Lower leg skin (tissue), 4 donors: ENCODE measurements around the gene CADM1. TPM values are rescaled to one million over a fixed set of nuclear protein-coding genes. Genes with fewer than 3 reads are reported as not detected.

ENCODE experiments used
- DNase-seq, 2 donors: peaks; one replicate each; pipeline ENCODE4 v3.0.0-alpha.2; 2019; ENCODE audit warnings: low spot score in 2 of 2
- H3K4me3 ChIP-seq: fragments of 200-600 bp; sonication (generic); 2 replicates; pipeline ENCODE4 v1.5.1; 2017; ENCODE audit warnings: mild to moderate bottlenecking, low read depth; ENCODE audit not compliant: poor library complexity, severe bottlenecking
- CTCF ChIP-seq, 3 donors: fragments of 450-650 bp; IDR thresholded peaks; one replicate each; pipeline ENCODE4 v1.5.1; 2016; ENCODE audit warnings: antibody characterized with exemption in 3 of 3, mild to moderate bottlenecking in 3 of 3, moderate library complexity in 2 of 3
- POLR2A ChIP-seq, 2 donors: fragments of 450-650 bp; IDR thresholded peaks; one replicate each; pipeline ENCODE4 v1.6.1; 2016 to 2017; ENCODE audit warnings: antibody characterized with exemption in 2 of 2, mild to moderate bottlenecking in 1 of 2, moderate library complexity in 1 of 2
- WGBS, 2 donors: methylation state at CpG; one replicate each; pipeline ENCODE4 v1.1.5; 2018; 5-methylcytosine and 5-hydroxymethylcytosine counted together
- intact Hi-C: fragments of 100-400 bp; cut with DNase I; formaldehyde crosslinking; loops from one replicate; pipeline ENCODE4 v1.15.0; 2023; ENCODE audit warnings: low total_unique reads
- total RNA-seq, 4 donors: library from RNA; depleted of rRNA; stranded (reverse); fragments of >200 nt; gene quantifications; one replicate each; pipeline ENCODE4 v1.1.0, GENCODE V29; 2016

Gene CADM1
- total RNA-seq, 4 donors from 2014 or later, result 9.4 to 21.4 (median 11.8) TPM

- DNase-seq, result no peak
- intact Hi-C loops, result no loop called here
- 91% methylated on average over 4 of the region's 4 CpGs for WGBS, 2 donors
- no peak overlapping the region for H3K4me3 ChIP-seq
- TF ChIP-seq CTCF (IDR thresholded peaks at IDR 0.05), result no peak
- no peak for TF ChIP-seq POLR2A (IDR thresholded peaks at IDR 0.05)
Measured at GRCh38 chr11:115241899-115242298, 262.3 kb downstream of the CADM1 start.

GRCh38 chr11:115238791-115239190, 265.4 kb downstream of the CADM1 start:
- intact Hi-C loops, result no loop called here
- no peak for DNase-seq
- TF ChIP-seq POLR2A (IDR thresholded peaks at IDR 0.05), result no peak
- no peak for TF ChIP-seq CTCF (IDR thresholded peaks at IDR 0.05)
- no peak overlapping the region for H3K4me3 ChIP-seq
- 63 to 64% methylated on average over 2 of the region's 2 CpGs for WGBS, 2 donors

GRCh38 chr11:115238086-115238485, 266.1 kb downstream of the CADM1 start:
- intact Hi-C loops, result no loop called here
- no peak for DNase-seq
- WGBS, 2 donors, result 79 to 84% methylated on average over 4 of the region's 4 CpGs
- no peak overlapping the region for H3K4me3 ChIP-seq
- TF ChIP-seq POLR2A (IDR thresholded peaks at IDR 0.05) (no peak), CTCF (IDR thresholded peaks at IDR 0.05) (no peak)

- 84 to 93% methylated on average over 3 of the region's 3 CpGs for WGBS, 2 donors
- intact Hi-C loops, result no loop called here
- H3K4me3 ChIP-seq, result no peak overlapping the region
- DNase-seq, result no peak
- TF ChIP-seq POLR2A (IDR thresholded peaks at IDR 0.05) (no peak), CTCF (IDR thresholded peaks at IDR 0.05) (no peak)
Measured at GRCh38 chr11:115237578-115237977, 266.6 kb downstream of the CADM1 start.

- no peak for DNase-seq
- intact Hi-C loops, result loop anchor here (2.0 kb wide), 1 partner anchor 14 kb away; no protein-coding TSS in a partner anchor
- no peak for TF ChIP-seq CTCF (IDR thresholded peaks at IDR 0.05)
- no peak for TF ChIP-seq POLR2A (IDR thresholded peaks at IDR 0.05)
- H3K4me3 ChIP-seq, result no peak overlapping the region
- 91 to 98% methylated on average over 4 of the region's 4 CpGs for WGBS, 2 donors
Measured at GRCh38 chr11:115234794-115235193, 269.4 kb downstream of the CADM1 start.

- H3K4me3 ChIP-seq, result no peak overlapping the region
- DNase-seq, result no peak
- intact Hi-C loops, result no loop called here
- WGBS, 2 donors, result 80 to 89% methylated on average over 2 of the region's 2 CpGs
- TF ChIP-seq CTCF (IDR thresholded peaks at IDR 0.05) (no peak), POLR2A (IDR thresholded peaks at IDR 0.05) (no peak)
Measured at GRCh38 chr11:115226556-115226955, 277.7 kb downstream of the CADM1 start.
